Panc1 (cell line): ENCODE results near the gene RHBDF2. TPM values are rescaled to one million over a fixed set of nuclear protein-coding genes. Genes with fewer than 3 reads are reported as not detected.
"Not testable (repeated sequence)": the region's sequence is repeated elsewhere in the genome, so short reads cannot be mapped to it uniquely, and the experiment has no call there.

Source experiments
- ATAC-seq: fragments of 200-7000 bp; cut with Tn5 transposase; 2 replicates; pipeline ENCODE4 v1.9.1; 2020; ENCODE audit warnings: mild to moderate bottlenecking, moderate library complexity
- BruUV-seq: library from RNA; stranded (reverse); fragments of 400-500 nt; replicated peaks from 2 replicates; lab custom pipeline; 2021; lab: Mats Ljungman, UMichigan
- CTCF ChIA-PET: fragments of 300-600 bp; sonication (Branson Sonifier 250); formaldehyde crosslinking; loops from one replicate; lab custom pipeline; 2022; ENCODE audit warnings: antibody characterized with exemption; lab: Charles Lee
- POLR2A ChIA-PET: fragments of 300-600 bp; sonication (Branson Sonifier 250); formaldehyde crosslinking; loops from one replicate; lab custom pipeline; 2022; ENCODE audit warnings: antibody characterized with exemption; lab: Charles Lee
- DNase-seq: peaks from one replicate; pipeline ENCODE4 v3.0.0-alpha.2; 2010; ENCODE audit warnings: low read depth, low spot score
- H3K27ac ChIP-seq: 2 replicates; pipeline ENCODE4 v1.5.1; 2011; ENCODE audit warnings: mild to moderate bottlenecking, low read length, inconsistent platforms
- H3K27me3 ChIP-seq: fragments of 200-500 bp; sonication (Bioruptor generic); 2 replicates; pipeline ENCODE4 v1.6.0; 2014; ENCODE audit warnings: low read length, inconsistent platforms; ENCODE audit not compliant: control insufficient read depth, insufficient read depth
- H3K36me3 ChIP-seq: fragments of 200-500 bp; sonication (Bioruptor generic); 2 replicates; pipeline ENCODE4 v1.5.1; 2014; ENCODE audit warnings: inconsistent platforms, mild to moderate bottlenecking, low read length, moderate library complexity; ENCODE audit not compliant: control insufficient read depth, insufficient read depth
- H3K4me1 ChIP-seq: 2 replicates; pipeline ENCODE4 v1.5.1; 2011; ENCODE audit warnings: inconsistent platforms, mild to moderate bottlenecking, low read length, moderate library complexity; ENCODE audit not compliant: control insufficient read depth, insufficient read depth
- H3K4me3 ChIP-seq, 2 experiments: 2 replicates each; pipeline ENCODE4 v1.5.1; 2011 to 2012; ENCODE audit warnings: low read depth in 2 of 2, low read length in 2 of 2, mild to moderate bottlenecking in 2 of 2, inconsistent platforms in 1 of 2, moderate library complexity in 1 of 2
- H3K9me3 ChIP-seq: fragments of 200-500 bp; sonication (Bioruptor generic); 2 replicates; pipeline ENCODE4 v1.5.1; 2014; ENCODE audit warnings: low read depth, mild to moderate bottlenecking, inconsistent platforms, low read length, moderate library complexity; ENCODE audit not compliant: control insufficient read depth, insufficient read depth
- POLR2AphosphoS5 ChIP-seq: IDR thresholded peaks from 2 replicates; pipeline ENCODE4 v1.6.1; 2012; ENCODE audit warnings: mild to moderate bottlenecking, low read depth, low read length, moderate library complexity
- SIN3A ChIP-seq: IDR thresholded peaks from 2 replicates; pipeline ENCODE4 v1.6.1; 2012; ENCODE audit warnings: low read depth, mild to moderate bottlenecking, low read length, moderate library complexity, borderline replicate concordance; ENCODE audit not compliant: insufficient read depth
- in situ Hi-C: cut with HindIII; loops from 2 replicates; pipeline ENCODE4 v1.10.0; 2016; ENCODE audit warnings: low sequenced_read_pairs, low pct_unique_long_range_greater_than_20kb
- intact Hi-C: fragments of 100-400 bp; cut with micrococcal nuclease; formaldehyde crosslinking; loops from one replicate; pipeline ENCODE4 v1.10.0; 2022; ENCODE audit not compliant: unreplicated experiment
- total RNA-seq: library from RNA; stranded (reverse); gene quantifications from one replicate; pipeline ENCODE4 v1.2.1, GENCODE V29; 2021; ENCODE audit not compliant: unreplicated experiment
- TF ChIP-seq, protein P1 (sequence below): fragments of 450-650 bp; IDR thresholded peaks from 2 replicates; pipeline ENCODE4 v1.5.1; 2017; ENCODE audit warnings: mild to moderate bottlenecking
- TF ChIP-seq, protein P2 (sequence below), 2 experiments: IDR thresholded peaks; 2 replicates each; pipeline ENCODE4 v1.6.1; 2011 to 2012; ENCODE audit warnings: low read depth in 2 of 2, control low read depth in 1 of 2, low read length in 1 of 2, mild to moderate bottlenecking in 1 of 2, moderate library complexity in 1 of 2; ENCODE audit not compliant: insufficient read depth in 1 of 2

The RHBDF2 gene
- total RNA-seq, 1 experiment from 2014 or later, result 67.8 TPM

DNA sequence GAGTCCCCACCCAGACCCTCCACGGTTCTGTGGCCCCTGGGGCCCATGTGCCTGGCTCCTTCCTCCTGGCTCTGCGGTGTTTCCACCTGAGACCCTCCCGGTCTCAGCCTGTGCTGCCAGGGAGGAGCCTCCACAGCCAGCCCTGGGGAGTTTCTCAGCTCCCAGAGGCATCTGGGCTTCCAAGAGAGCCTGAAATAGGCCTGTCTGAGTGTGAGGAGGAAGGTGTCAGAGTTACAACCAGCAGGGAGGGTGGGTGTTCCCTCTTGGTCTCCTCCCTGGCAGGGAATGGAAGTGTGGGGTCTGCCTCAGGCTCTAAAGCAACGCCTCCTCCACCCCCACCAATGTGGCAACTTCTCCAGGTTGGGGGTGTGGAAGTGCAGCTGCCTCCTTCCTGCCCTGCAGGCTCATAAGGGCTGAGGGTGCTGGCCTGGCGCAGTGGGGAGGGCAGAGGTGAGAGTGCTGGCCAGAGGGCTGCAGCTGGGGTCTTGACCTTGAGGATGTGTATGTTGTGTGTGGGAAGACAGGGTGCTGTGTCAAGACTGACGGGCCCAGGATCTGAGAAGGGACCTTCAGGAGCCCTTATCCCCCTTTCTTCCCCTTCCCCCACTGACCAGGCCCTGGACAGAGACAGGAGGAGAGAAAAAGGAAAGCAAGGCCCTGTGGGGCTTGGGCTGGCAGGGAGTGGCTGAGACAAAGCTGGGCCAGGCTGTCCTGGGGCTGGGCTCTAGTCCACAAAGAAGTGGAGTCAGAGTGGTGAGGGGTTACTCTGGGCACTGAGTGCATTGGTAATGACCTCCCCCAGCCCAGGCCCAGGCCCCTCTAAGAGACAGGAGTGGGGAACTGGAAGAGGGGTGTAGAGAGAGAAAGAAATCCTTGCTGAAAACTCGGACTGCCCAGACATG, 33.9 kb upstream of the RHBDF2 start:
- in situ Hi-C loops, result no loop called here
- CTCF ChIA-PET, result interaction anchor here (0.6 to 1.7 kb wide), 3 partner anchors 11 to 96 kb away, joined by 3 to 6 read pairs (median 4); no protein-coding TSS in a partner anchor
- no peak for DNase-seq

DNA sequence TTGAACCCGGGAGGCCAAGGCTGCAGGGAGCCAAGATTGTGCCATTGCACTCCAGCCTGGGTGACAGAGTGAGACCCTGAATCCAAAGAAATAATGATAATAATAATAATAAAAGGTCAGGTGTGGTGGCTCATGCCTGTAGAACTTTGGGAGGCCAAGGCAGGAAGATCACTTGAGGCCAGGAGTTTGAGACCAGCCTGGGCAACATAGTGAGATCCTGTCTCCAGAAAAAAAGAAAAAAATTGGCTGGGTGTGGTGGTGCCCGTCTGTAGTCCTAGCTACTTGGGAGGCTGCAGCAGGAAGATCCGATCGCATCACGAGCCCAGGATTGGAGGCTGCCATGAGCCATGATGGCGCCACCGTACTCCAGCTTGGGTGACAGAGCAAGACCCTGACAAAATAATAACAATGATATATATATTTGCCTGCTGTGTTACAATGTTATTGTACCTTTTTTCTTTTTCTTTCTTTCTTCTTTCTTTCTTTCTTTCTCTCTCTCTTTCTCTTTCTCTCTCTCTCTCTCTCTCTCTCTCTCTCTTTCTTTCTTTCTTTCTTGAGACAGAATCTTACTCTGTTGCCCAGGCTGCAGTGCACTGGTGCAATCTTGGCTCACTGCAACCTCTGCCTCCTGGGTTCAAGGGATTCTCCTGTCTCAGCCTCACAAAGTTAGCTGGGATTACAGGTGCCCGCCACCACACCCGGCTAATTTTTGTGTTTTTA, 32.6 kb upstream of the RHBDF2 start:
- H3K27ac ChIP-seq, H3K4me3 ChIP-seq, H3K27me3 ChIP-seq, H3K9me3 ChIP-seq, intact Hi-C loops, CTCF ChIA-PET, POLR2A ChIA-PET, H3K36me3 ChIP-seq, in situ Hi-C loops, DNase-seq, BruUV-seq, ATAC-seq: not testable (repeated sequence)
- H3K4me1 ChIP-seq, result peaks cover 40% of the 10 kb centered on the region

More for the DNA sequence above, 33.9 kb upstream of the RHBDF2 start:
- Histone ChIP-seq H3K36me3 (no peaks in the 10 kb centered on the region), H3K9me3 (no peaks in the 10 kb centered on the region), H3K27ac (peak overlapping the region; percentile 5), H3K4me3 (no peak overlapping the region), H3K4me1 (peaks cover 28% of the 10 kb centered on the region), H3K27me3 (no peaks in the 10 kb centered on the region; the same call in 1 of the 2 replicates)
- no TSS peak for BruUV-seq
- intact Hi-C loops, result no loop called here
- POLR2A ChIA-PET, result no interaction called here
- no peak for ATAC-seq
- TF ChIP-seq POLR2AphosphoS5 (no peak), SIN3A (no peak)
- TF ChIP-seq, protein P1, sequence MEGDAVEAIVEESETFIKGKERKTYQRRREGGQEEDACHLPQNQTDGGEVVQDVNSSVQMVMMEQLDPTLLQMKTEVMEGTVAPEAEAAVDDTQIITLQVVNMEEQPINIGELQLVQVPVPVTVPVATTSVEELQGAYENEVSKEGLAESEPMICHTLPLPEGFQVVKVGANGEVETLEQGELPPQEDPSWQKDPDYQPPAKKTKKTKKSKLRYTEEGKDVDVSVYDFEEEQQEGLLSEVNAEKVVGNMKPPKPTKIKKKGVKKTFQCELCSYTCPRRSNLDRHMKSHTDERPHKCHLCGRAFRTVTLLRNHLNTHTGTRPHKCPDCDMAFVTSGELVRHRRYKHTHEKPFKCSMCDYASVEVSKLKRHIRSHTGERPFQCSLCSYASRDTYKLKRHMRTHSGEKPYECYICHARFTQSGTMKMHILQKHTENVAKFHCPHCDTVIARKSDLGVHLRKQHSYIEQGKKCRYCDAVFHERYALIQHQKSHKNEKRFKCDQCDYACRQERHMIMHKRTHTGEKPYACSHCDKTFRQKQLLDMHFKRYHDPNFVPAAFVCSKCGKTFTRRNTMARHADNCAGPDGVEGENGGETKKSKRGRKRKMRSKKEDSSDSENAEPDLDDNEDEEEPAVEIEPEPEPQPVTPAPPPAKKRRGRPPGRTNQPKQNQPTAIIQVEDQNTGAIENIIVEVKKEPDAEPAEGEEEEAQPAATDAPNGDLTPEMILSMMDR, result no peak
- TF ChIP-seq, protein P2, sequence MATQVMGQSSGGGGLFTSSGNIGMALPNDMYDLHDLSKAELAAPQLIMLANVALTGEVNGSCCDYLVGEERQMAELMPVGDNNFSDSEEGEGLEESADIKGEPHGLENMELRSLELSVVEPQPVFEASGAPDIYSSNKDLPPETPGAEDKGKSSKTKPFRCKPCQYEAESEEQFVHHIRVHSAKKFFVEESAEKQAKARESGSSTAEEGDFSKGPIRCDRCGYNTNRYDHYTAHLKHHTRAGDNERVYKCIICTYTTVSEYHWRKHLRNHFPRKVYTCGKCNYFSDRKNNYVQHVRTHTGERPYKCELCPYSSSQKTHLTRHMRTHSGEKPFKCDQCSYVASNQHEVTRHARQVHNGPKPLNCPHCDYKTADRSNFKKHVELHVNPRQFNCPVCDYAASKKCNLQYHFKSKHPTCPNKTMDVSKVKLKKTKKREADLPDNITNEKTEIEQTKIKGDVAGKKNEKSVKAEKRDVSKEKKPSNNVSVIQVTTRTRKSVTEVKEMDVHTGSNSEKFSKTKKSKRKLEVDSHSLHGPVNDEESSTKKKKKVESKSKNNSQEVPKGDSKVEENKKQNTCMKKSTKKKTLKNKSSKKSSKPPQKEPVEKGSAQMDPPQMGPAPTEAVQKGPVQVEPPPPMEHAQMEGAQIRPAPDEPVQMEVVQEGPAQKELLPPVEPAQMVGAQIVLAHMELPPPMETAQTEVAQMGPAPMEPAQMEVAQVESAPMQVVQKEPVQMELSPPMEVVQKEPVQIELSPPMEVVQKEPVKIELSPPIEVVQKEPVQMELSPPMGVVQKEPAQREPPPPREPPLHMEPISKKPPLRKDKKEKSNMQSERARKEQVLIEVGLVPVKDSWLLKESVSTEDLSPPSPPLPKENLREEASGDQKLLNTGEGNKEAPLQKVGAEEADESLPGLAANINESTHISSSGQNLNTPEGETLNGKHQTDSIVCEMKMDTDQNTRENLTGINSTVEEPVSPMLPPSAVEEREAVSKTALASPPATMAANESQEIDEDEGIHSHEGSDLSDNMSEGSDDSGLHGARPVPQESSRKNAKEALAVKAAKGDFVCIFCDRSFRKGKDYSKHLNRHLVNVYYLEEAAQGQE (IDR thresholded peaks at IDR 0.05; ENCODE audit: insufficient read depth in 1 of 2, low read depth in 2 of 2, low read length in 1 of 2), result 0 out of 4 replicates have a peak, but pooled peaks of 1 of the 2 experiments have one; percentile 44
